Stimulated activated CD4-positive, alpha-beta T cell treated with anti-CD3 and anti-CD28 coated beads, TNF-alpha, amount 100 ng/mL, for 24 hours (primary cell): Measurements from ENCODE around the gene PLD4.
"Not testable (repeated sequence)": the region's sequence is repeated elsewhere in the genome, so short reads cannot be mapped to it uniquely, and the experiment has no call there.

Source experiments
- DNase-seq, 3 experiments: peaks; one replicate each; pipeline ENCODE4 v3.0.0-alpha.2; 2020; ENCODE audit warnings: low read depth in 3 of 3

Gene PLD4, protein sequence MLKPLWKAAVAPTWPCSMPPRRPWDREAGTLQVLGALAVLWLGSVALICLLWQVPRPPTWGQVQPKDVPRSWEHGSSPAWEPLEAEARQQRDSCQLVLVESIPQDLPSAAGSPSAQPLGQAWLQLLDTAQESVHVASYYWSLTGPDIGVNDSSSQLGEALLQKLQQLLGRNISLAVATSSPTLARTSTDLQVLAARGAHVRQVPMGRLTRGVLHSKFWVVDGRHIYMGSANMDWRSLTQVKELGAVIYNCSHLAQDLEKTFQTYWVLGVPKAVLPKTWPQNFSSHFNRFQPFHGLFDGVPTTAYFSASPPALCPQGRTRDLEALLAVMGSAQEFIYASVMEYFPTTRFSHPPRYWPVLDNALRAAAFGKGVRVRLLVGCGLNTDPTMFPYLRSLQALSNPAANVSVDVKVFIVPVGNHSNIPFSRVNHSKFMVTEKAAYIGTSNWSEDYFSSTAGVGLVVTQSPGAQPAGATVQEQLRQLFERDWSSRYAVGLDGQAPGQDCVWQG

GRCh38 chr14:104924421-104925213 lies at the start of gene PLD4:
Gene PLD4, plus strand, starts transcription at chr14:104924879. Its CDS starts 2,262 bp downstream, at chr14:104927141.
- no peak for DNase-seq

GRCh38 chr14:104875412-104875751 lies 49.3 kb upstream of the PLD4 start:
- DNase-seq = no peak

DNA sequence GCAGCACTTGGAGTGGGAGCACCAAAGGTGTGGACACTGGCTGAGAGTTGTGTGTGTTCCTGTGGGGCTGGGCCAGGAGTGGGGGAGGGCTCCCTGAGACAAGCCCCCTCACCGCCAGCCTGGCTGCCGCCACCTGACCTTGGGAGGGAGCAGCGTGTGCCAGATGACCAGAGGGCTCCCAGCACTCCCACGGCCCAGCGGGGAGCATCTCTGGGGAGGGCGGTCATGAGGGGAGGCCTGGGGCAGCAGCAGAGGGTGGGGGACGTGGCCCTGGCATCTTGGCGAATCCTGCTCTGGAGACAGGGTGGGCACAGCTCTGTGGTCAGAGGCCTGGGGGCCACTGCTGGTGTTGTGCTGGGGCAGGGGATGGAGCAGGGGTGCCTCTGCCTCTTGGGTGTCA lies 48.9 kb upstream of the PLD4 start:
- DNase-seq = no peak

DNA sequence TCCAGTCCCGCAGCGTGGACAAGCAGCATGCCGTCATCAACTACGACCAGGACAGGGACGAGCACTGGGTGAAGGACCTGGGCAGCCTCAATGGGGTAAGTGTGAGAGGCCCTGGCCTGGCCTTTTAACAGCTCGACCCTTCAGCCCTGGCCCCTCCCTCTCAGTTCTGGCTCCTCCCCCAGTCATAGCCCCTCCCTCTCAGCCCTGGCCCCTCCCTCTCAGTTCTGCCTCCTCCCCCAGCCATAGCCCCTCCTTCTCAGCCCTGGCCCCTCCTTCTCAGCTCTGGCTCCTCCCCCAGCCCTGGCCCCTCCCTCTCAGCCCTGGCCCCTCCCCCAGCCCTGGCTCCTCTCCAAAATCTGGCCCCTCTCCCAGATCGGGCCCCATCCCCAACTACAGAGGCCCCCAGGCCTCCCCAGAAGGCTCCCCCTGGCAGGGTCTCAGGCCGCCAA lies 48.4 kb upstream of the PLD4 start:
- DNase-seq = peak in 1 of 3 experiments; percentile 35

DNA sequence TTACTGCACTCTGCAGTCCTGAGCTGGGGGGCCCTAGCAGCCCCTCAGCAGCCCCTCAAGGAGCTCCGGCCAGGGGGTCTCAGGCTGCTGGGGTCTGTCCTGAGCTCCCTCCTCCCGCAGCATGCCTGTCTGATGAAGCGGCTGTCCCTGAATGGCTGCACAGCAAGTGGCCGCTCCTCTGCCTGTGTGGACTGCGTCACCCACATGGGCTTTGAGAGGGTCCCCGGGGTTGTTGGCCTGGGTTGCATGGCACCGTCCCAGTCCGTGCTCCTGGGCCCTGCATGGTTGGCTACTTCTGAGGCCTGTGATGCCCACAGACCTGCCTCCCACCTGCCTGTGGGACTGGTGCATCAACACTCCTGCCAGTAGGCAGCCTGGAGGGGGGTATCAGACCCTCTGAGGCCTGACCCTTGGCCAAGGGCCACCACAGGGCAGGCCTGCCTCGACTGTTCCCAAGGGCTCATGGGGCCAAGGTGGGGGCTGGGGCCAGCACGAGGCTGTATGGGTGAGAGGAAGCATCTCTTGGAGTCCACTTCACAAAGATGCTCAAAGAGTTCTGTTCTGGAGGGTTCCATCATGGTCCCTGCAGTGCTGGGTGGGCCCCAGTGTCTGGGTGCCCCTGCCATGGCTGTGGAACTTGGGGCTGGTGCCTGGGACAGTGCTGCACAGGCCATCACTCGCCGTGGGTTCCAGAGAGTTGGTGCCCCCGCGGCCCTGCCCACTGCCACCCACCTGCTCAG lies 47.4 kb upstream of the PLD4 start:
- DNase-seq = no peak

DNA sequence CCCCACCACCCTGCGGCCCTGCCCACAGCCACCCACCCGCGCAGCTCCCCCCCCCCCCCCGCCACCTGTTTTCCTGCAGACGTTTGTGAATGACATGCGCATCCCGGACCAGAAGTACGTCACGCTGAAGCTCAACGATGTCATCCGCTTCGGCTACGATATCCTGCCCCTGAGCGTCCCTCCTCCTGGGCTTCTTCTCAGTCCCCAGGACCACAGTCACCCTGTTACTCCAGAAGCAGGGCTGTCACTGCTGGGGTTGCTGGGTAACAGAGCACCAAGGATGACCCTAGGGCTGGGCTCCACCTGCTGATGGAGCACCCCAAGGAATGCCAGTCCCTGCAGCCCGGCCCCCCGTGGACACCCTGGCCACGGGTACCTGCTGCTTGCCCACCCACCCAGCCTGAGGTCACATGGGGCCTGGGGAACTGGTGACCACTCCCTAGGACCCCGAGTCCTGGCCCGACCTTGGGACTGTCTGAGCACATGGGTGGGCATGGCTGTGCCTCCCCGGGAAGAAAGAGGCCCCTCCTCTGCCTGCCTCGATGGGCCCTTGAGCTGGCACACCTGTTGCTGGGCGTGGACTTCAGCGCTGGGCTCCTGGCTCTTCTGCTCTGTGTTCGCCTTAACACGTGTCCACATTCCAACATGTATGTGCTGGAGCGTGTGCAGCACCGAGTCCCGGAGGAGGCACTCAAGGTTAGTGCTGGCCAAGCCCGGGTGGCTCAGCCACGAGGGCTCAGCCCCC lies 46.7 kb upstream of the PLD4 start:
- no peak for DNase-seq

DNA sequence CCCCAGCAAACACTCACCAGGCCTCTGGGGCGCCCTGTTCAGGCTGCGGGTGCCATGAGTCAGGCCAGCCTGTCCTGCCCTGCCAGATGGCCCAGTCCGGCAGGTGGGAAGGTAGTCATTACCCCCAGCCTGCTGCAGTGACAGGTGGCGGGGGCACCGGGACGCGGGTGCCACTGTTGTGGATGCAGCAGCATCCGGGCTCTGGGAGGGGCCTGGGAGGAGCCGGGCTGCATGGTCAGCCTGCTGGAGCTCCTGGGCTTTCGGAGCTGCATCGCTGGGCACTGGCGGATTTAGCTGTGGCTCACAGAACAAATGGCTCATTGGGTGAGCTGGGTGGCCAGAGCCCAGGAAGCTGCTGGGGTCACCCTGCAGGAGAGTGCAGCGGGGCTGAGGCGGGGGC lies 46.1 kb upstream of the PLD4 start:
- no peak for DNase-seq

DNA sequence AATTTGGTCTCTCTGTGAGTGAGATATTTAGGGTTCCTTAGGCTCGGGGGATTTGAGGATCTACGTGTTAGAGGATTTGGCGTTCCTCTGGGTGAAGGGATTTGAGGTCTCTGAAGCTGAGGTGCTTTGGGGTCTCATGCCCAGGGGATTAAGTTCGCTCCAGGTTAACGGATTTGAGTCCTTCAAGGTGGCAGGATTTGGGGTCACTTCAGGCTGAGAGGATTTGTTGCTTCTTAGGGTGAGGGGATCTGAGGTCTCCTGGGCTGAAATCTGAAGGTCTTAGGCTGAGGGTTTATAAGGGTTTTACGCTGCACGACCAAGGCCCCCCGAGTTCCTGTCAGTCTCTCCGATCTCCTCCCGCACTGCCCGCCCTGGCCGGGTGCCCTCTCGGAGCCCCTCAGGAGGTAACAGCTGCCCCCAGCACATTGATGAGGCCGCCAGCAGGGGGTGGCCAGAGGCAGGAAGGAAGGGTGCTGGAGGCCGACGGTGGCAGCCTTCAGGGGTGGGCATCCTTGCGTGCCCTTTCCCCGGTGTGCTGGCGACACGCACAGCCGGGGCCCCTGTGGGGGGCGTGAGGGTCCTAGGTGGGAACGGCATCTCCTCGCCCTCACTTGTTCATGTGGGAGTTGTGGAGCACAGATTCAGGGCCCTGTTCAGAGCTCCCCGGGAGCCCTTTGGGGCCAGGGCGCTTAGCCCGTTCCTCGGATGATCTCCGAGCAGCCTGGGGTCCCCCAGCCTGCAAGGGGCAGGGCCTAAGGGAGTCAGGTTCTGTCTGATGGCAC lies 45.3 kb upstream of the PLD4 start:
- DNase-seq = no peak

DNA sequence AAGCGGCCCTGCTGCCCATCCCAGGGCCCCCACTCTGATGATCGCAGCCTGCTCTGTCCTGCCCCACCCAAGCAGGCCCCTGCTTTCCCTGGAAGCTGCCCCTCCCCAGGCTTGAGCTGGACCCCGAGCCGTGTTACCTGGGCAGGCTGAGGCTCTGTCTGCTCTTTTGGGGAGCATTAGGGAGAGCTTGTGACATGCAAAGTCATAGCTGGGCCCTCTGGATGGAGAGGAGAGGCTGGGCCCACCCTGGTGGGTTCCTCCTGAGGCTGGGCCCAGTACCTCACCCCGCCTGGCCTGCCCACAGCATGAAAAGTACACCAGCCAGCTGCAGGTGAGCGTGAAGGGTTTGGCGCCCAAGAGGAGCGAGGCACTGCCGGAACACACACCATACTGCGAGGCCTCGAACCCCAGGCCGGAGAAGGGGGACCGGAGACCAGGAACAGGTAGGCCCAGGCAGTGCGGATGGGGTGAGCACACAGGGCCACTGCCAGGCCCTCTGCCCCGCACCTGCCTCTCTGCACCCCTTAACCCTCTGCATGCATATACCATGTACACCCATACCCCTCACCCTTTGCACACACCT lies 44.6 kb upstream of the PLD4 start:
- DNase-seq = no peak

- DNase-seq = no peak
Measured at GRCh38 chr14:104880584-104881210, 44.0 kb upstream of the PLD4 start.

DNA sequence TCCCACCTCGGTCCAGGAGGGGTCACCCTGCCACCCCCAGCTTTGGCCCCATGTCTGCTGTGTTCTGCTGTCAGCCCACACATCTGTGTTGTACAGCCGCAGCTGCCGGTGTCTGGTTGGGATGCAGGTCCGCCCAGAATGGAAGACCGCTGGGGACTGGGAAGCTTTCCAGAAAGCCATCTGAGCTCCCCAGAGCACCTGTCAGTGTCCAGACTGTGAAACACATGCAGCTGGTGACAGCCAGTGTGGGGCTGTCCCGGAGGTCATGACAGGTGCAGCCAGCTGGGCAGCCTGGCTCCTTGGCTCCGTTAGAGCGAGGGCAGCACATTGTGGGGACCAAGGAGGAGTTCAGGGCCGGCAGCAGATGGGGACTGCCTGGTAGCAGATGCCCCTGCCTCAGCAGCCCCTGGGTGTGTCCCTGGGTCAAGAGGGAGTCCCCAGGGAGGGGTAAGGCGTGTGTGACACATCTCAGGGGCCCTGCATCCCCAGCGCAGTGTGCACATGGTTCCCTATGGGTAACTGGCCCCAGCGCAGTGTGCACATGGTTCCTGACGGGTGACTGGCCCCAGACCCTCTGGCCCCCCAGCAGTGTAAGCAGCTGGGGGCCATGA lies 43.2 kb upstream of the PLD4 start:
- no peak for DNase-seq

DNA sequence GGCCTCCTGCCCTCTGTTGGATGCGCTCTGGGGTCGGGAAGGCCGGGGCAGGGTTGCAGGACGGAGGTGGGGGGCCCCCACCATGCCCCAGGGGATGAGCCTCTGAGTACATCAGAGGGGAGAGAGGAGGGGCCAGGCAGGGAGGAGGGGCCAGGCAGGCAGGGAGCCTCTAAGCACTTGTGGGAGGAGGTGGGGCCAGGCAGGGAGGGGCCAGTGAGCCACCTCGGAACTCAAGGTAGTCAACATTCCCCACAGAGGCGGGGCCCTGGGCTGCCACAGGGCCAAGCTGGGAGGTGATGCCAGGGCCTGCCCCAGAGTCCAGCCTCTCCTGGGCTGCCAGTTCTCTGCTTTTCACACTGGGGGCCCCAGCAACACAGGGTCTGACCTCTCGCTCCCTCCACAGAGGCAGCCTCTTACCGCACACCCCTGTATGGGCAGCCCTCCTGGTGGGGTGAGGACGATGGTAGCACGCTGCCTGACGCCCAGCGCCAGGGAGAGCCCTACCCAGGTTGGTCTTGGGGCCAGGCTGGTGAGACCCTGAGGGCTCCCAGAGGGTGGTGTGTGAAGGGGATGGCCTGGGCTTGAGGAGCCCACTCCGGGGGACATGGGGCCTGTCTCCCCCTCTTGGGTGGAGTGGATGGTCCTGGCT lies 42.2 kb upstream of the PLD4 start:
- peak in 1 of 3 experiments; percentile 27 for DNase-seq

DNA sequence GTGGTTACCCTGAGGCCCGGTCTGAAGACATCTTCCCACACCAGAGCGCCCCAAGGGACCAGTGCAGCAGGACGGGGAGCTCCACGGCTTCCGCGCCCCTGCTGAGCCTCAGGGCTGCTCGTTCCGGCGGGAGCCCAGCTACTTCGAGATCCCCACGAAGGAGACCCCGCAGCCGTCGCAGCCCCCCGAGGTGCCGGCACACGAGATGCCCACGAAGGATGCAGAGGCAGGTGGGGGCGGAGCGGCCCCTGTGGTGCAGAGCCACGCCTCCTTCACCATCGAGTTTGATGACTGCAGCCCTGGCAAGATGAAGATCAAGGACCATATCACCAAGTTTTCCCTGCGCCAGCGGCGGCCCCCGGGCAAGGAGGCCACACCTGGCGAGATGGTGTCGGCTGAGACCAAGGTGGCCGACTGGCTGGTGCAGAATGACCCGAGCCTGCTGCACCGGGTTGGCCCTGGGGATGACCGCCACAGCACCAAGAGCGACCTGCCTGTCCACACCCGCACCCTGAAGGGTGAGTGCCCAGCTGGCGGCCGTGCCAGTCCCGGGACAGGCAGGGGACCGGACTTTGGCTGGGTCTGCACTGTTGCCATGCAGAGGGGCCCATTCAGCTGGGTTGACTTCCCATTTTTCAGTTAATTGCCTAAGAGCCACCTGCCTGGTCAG lies 41.6 kb upstream of the PLD4 start:
- DNase-seq = no peak

DNA sequence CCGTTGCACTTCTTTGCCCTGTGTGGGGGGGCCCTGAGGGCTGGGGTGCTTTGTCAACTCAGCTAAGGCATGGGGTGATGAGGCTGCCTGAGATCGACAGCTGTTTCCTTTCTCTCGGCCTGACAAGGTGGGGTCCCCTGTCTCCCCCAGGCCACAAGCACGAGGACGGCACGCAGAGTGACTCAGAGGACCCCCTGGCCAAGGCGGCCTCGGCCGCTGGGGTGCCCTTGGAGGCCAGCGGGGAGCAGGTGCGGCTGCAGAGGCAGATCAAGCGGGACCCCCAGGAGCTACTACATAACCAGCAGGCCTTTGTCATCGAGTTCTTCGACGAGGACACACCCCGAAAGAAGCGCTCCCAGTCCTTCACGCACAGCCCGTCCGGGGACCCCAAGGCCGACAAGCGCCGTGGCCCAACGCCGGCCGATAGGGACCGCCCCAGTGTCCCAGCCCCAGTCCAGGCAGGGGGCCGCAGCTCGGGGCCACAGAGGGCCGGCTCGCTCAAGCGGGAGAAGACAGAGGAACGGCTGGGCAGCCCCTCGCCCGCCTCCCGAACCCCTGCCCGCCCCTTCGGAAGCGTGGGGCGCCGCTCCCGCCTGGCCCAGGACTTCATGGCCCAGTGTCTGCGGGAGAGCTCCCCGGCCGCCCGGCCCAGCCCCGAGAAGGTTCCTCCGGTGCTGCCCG lies 40.9 kb upstream of the PLD4 start:
- DNase-seq = no peak

GRCh38 chr14:104884381-104884780 lies 40.3 kb upstream of the PLD4 start:
- DNase-seq = not testable (repeated sequence)

DNA sequence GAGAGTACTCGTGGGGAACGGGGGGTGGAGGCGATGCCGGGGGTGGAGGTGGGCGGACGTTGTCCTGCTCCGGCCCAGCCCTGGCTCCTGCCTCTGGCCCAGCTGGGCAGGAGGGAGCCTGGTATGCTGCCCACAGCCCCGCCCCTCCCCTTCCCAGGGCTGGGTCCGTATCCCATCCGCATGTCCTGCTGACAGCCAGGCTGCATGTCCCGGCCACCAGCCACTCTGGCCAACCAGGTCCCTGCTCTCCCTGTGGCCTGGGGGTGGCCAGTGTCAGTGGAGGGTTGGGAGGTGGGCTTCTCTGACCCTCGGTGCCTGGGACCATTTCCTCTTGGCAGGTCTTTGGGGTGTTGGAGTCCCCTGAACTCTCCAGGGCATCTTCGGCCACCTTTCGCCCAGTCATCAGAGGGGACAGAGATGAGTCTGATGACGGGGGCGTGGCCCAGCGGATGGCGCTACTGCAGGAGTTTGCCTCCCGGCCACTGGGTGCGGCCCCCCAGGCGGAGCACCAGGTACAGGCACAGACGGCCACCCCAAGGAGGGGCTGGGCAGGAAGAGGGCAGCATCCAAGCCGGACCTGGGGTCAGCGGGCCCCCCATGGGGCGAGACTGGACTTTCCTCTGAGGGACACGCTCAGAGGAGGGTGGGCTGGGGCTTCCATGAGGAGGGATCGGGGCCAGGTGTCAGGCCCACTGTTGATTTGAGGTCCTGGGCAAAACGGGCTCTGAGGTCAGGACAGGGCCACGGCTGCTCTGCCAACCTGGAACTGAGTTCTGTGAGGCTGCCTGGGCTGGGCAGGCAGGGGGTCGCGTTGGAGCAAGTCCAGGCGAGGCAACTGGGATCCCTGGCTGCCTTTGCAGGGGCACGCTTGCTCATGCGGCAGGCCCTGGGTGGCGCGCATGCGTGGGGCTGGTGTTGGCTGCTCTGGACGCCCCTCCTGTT lies 39.4 kb upstream of the PLD4 start:
- DNase-seq = no peak
